B cell (primary cell): ENCODE data around the gene S1PR3. TPM values are rescaled to one million over a fixed set of nuclear protein-coding genes. Genes with fewer than 3 reads are reported as not detected.

Experiments
- ATAC-seq: fragments of 200-7000 bp; cut with Tn5 transposase; one replicate; pipeline ENCODE4 v1.10.0; 2021; ENCODE audit warnings: low read depth, mild to moderate bottlenecking, moderate number of reproducible peaks, moderate library complexity
- CTCF ChIA-PET: fragments of 350-600 bp; sonication (Branson Sonifier 250); formaldehyde crosslinking; loops from one replicate; lab custom pipeline; 2021; ENCODE audit warnings: antibody characterized with exemption, inconsistent platforms; lab: Charles Lee
- POLR2A ChIA-PET: fragments of 350-600 bp; sonication (Branson Sonifier 250); formaldehyde crosslinking; loops from one replicate; lab custom pipeline; 2021; ENCODE audit warnings: antibody characterized with exemption; lab: Charles Lee
- DNase-seq: peaks from one replicate; pipeline ENCODE4 v3.0.0; 2013
- H2AFZ ChIP-seq: 2 replicates; pipeline ENCODE4 v1.6.1; 2012; ENCODE audit warnings: mild to moderate bottlenecking, low read depth, low read length; ENCODE audit not compliant: insufficient read depth, poor library complexity, severe bottlenecking
- H3K27ac ChIP-seq, 2 donors: 1 replicate in 1 of 2; 2 replicates in 1 of 2; pipeline ENCODE4 v1.5.1; 2012 to 2013; ENCODE audit warnings: low read length in 2 of 2, mild to moderate bottlenecking in 2 of 2, moderate library complexity in 1 of 2
- H3K27me3 ChIP-seq, 4 experiments: fragments of 200-600 bp in 1 of 4; sonication (generic) in 1 of 4; replicated peaks in 1 of 4; 1 replicate in 2 of 4; 2 replicates in 2 of 4; pipeline versions ENCODE4 v1.6.1 to v1.7.0; 2013 to 2016; ENCODE audit warnings: low read length in 3 of 4, mild to moderate bottlenecking in 2 of 4, mixed read lengths in 1 of 4, moderate library complexity in 1 of 4; ENCODE audit not compliant: insufficient read depth in 4 of 4, control insufficient read depth in 3 of 4; ENCODE audit errors: control extremely low read depth in 1 of 4
- H3K36me3 ChIP-seq, 2 experiments: replicated peaks in 1 of 2; 1 replicate in 1 of 2; 2 replicates in 1 of 2; pipeline versions ENCODE4 v1.6.1 to v1.7.1; 2013; ENCODE audit warnings: low read length in 1 of 2; ENCODE audit not compliant: insufficient read depth in 2 of 2, control insufficient read depth in 1 of 2; ENCODE audit errors: control extremely low read depth in 1 of 2, extremely low read depth in 1 of 2
- H3K4me1 ChIP-seq, 2 donors: fragments of 200-600 bp in 1 of 2; sonication (generic) in 1 of 2; 1 replicate in 1 of 2; 2 replicates in 1 of 2; pipeline versions ENCODE4 v1.5.1 to v1.6.1; 2013 to 2017; ENCODE audit warnings: low read length in 2 of 2; ENCODE audit not compliant: control insufficient read depth in 2 of 2, insufficient read depth in 2 of 2
- H3K4me2 ChIP-seq: replicated peaks from 2 replicates; pipeline ENCODE3; 2012; ENCODE audit warnings: mild to moderate bottlenecking, low read depth, low read length; ENCODE audit not compliant: poor library complexity, severe bottlenecking
- H3K4me3 ChIP-seq, 5 experiments: fragments of 200-600 bp in 1 of 5; sonication (generic) in 1 of 5; 1 replicate in 3 of 5; 2 replicates in 2 of 5; pipeline versions ENCODE4 v1.5.1 to v1.7.0; 2011 to 2016; ENCODE audit warnings: low read length in 4 of 5, mild to moderate bottlenecking in 4 of 5, low read depth in 2 of 5, control low read depth in 1 of 5, moderate library complexity in 1 of 5; ENCODE audit not compliant: insufficient read depth in 1 of 5; ENCODE audit errors: control extremely low read depth in 1 of 5, extremely low read depth in 1 of 5
- H3K79me2 ChIP-seq: fragments of 200-600 bp; sonication (generic); one replicate; pipeline ENCODE4 v1.6.0; 2016; ENCODE audit warnings: low read length; ENCODE audit not compliant: control insufficient read depth, insufficient read depth
- H3K9ac ChIP-seq: fragments of 200-600 bp; sonication (generic); 2 replicates; pipeline ENCODE4 v1.6.1; 2017; ENCODE audit warnings: mild to moderate bottlenecking, low read length, moderate library complexity
- H3K9me3 ChIP-seq, 3 donors: one replicate each; pipeline versions ENCODE4 v1.6.1 to v1.7.1; 2013; ENCODE audit warnings: low read length in 2 of 3; ENCODE audit not compliant: control insufficient read depth in 2 of 3, insufficient read depth in 1 of 3; ENCODE audit errors: control extremely low read depth in 1 of 3
- H4K20me1 ChIP-seq: 2 replicates; pipeline ENCODE4 v1.6.0; 2012; ENCODE audit warnings: mild to moderate bottlenecking, low read length; ENCODE audit not compliant: insufficient read depth, control insufficient read depth, poor library complexity, severe bottlenecking
- H3K27ac Mint-ChIP-seq: one replicate; pipeline ENCODE4 v1.8.0; 2021; ENCODE audit warnings: mixed read lengths
- H3K27me3 Mint-ChIP-seq: one replicate; pipeline ENCODE4 v1.8.0; 2021; ENCODE audit warnings: mixed read lengths
- H3K4me1 Mint-ChIP-seq: one replicate; pipeline ENCODE4 v1.8.0; 2021; ENCODE audit warnings: mixed read lengths
- H3K4me3 Mint-ChIP-seq: one replicate; pipeline ENCODE4 v1.8.0; 2021; ENCODE audit warnings: mixed read lengths
- H3K9me3 Mint-ChIP-seq: one replicate; pipeline ENCODE4 v1.8.0; 2022; ENCODE audit warnings: mixed read lengths; ENCODE audit not compliant: insufficient read depth
- EZH2 ChIP-seq: IDR thresholded peaks from 2 replicates; pipeline ENCODE4 v1.6.1; 2012; ENCODE audit warnings: borderline replicate concordance, low read depth, mild to moderate bottlenecking, moderate library complexity, low read length; ENCODE audit not compliant: insufficient read depth, poor library complexity, severe bottlenecking
- WGBS: methylation state at CpG from one replicate; pipeline ENCODE4 v1.1.5; 2013; ENCODE audit warnings: missing lambda C conversion rate; ENCODE audit not compliant: insufficient coverage; 5-methylcytosine and 5-hydroxymethylcytosine counted together
- intact Hi-C: fragments of 100-400 bp; cut with micrococcal nuclease; formaldehyde crosslinking; loops from one replicate; pipeline ENCODE4 v1.10.0; 2022
- polyA plus RNA-seq: library from polyadenylated mRNA; depleted of rRNA; stranded (reverse); fragments of >200 nt; gene quantifications from 2 replicates; pipeline ENCODE4 v1.2.3, GENCODE V29; 2012
- total RNA-seq, 2 donors: library from RNA; stranded (reverse); fragments of 120-200 nt in 1 of 2; gene quantifications; 1 replicate in 1 of 2; 2 replicates in 1 of 2; pipeline versions ENCODE4 v1.2.3 to v1.2.4, GENCODE V29; 2013 to 2022
- TF ChIP-seq, protein P1 (sequence below): fragments of 200-600 bp; IDR thresholded peaks from one replicate; pipeline ENCODE4 v1.8.0; 2022; ENCODE audit warnings: antibody characterized with exemption, mild to moderate bottlenecking

Gene S1PR3
- total and polyA plus RNA-seq, 2 donors (not counting 1 experiment from before 2014, with no cell fraction given): 0.25 TPM; not detected in 1

DNA sequence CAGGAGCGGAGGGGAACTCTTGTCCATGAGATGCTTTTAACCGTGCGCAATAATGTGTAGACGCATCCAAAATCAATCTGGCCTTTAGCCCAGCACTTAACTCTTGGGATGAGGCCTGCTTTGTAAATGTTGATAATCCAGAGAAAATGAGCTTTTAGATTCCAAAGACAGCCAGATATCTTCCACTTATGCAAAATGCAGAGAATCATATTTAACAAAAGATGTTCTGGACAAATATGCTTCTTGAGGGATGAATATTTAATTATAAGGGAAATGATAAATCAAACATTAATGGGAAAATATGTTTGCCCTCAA is 5.6 kb downstream of the S1PR3 start:
- Mint-ChIP-seq H3K27ac (no peak overlapping the region), H3K27me3 (peaks cover 34% of the 10 kb centered on the region), H3K4me3 (no peak overlapping the region), H3K9me3 (no peaks in the 10 kb centered on the region), H3K4me1 (peaks cover 6% of the 10 kb centered on the region)
- Histone ChIP-seq H3K9me3 (no peaks in the 10 kb centered on the region), H3K36me3 (no peaks in the 10 kb centered on the region), H2AFZ (no peak overlapping the region), H3K27ac (no peak overlapping the region), H3K4me2 (no peak overlapping the region), H3K4me3 (no peak overlapping the region), H3K9ac (no peak overlapping the region), H3K27me3 (peaks cover 0 to 29% (median 11%) of the 10 kb centered on the region in 4 experiments), H3K4me1 (peaks cover 7 to 9% of the 10 kb centered on the region in 2 donors), H4K20me1 (no peaks in the 10 kb centered on the region), H3K79me2 (no peaks in the 10 kb centered on the region)
- no peak for TF ChIP-seq EZH2
- TF ChIP-seq, protein P1, sequence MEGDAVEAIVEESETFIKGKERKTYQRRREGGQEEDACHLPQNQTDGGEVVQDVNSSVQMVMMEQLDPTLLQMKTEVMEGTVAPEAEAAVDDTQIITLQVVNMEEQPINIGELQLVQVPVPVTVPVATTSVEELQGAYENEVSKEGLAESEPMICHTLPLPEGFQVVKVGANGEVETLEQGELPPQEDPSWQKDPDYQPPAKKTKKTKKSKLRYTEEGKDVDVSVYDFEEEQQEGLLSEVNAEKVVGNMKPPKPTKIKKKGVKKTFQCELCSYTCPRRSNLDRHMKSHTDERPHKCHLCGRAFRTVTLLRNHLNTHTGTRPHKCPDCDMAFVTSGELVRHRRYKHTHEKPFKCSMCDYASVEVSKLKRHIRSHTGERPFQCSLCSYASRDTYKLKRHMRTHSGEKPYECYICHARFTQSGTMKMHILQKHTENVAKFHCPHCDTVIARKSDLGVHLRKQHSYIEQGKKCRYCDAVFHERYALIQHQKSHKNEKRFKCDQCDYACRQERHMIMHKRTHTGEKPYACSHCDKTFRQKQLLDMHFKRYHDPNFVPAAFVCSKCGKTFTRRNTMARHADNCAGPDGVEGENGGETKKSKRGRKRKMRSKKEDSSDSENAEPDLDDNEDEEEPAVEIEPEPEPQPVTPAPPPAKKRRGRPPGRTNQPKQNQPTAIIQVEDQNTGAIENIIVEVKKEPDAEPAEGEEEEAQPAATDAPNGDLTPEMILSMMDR: no peak
- DNase-seq: no peak
- ChIA-PET CTCF (no interaction called here), POLR2A (no interaction called here)
- ATAC-seq: no peak
- intact Hi-C loops: no loop called here
- 100% methylated on average over 1 of the region's 4 CpGs for WGBS

- H3K4me3 ChIP-seq: no peak overlapping the region
- no peaks in the 10 kb centered on the region for H3K79me2 ChIP-seq
- ChIA-PET CTCF (no interaction called here), POLR2A (no interaction called here)
- intact Hi-C loops: no loop called here
- H3K9ac ChIP-seq: no peak overlapping the region
- H3K4me1 ChIP-seq: peaks cover 3 to 7% of the 10 kb centered on the region in 2 donors
- Mint-ChIP-seq H3K4me3 (no peak overlapping the region), H3K27ac (no peak overlapping the region), H3K9me3 (no peaks in the 10 kb centered on the region), H3K4me1 (peaks cover 3% of the 10 kb centered on the region), H3K27me3 (peaks cover 34% of the 10 kb centered on the region)
- H3K27ac ChIP-seq: no peak overlapping the region
- DNase-seq (no peak), ATAC-seq (no peak)
- H3K9me3 ChIP-seq: no peaks in the 10 kb centered on the region
- no peak overlapping the region for H3K4me2 ChIP-seq
- no peaks in the 10 kb centered on the region for H3K36me3 ChIP-seq
- no peaks in the 10 kb centered on the region for H4K20me1 ChIP-seq
- 96% methylated on average over 8 of the region's 8 CpGs for WGBS
- no peak overlapping the region for H2AFZ ChIP-seq
- TF ChIP-seq EZH2: no peak
- TF ChIP-seq, protein P1: no peak
- H3K27me3 ChIP-seq: peaks cover 0 to 22% (median 7%) of the 10 kb centered on the region in 4 experiments
These were observed 6.4 kb downstream of the S1PR3 start for GRCh38 chr9:88997646-88998045.
